GM23248 (cell line): ENCODE results near the gene C12orf75. TPM values are rescaled to one million over a fixed set of nuclear protein-coding genes. Genes with fewer than 3 reads are reported as not detected.

ENCODE experiments used
- DNase-seq: peaks from one replicate; pipeline ENCODE4 v3.0.0-alpha.2; 2015
- H2AFZ ChIP-seq: fragments of 200-600 bp; sonication (generic); 2 replicates; pipeline ENCODE4 v1.6.1; 2016; ENCODE audit warnings: antibody characterized with exemption
- H3F3A ChIP-seq: fragments of 200-600 bp; sonication (generic); 2 replicates; pipeline ENCODE4 v1.6.1; 2016; ENCODE audit warnings: mild to moderate bottlenecking, antibody characterized with exemption, mixed run types; ENCODE audit not compliant: insufficient read depth
- H3K27ac ChIP-seq: fragments of 200-600 bp; sonication (generic); 2 replicates; pipeline ENCODE4 v1.5.1; 2016; ENCODE audit warnings: mild to moderate bottlenecking
- H3K27me3 ChIP-seq: fragments of 200-600 bp; sonication (generic); replicated peaks from 2 replicates; pipeline ENCODE4 v1.6.1; 2016; ENCODE audit warnings: mild to moderate bottlenecking; ENCODE audit not compliant: insufficient read depth
- H3K36me3 ChIP-seq: fragments of 200-600 bp; sonication (generic); 2 replicates; pipeline ENCODE4 v1.6.1; 2016; ENCODE audit warnings: low read depth, mild to moderate bottlenecking
- H3K4me1 ChIP-seq: fragments of 200-600 bp; sonication (generic); 2 replicates; pipeline ENCODE4 v1.6.1; 2016; ENCODE audit warnings: mild to moderate bottlenecking; ENCODE audit not compliant: insufficient read depth
- H3K4me2 ChIP-seq: fragments of 200-600 bp; sonication (generic); one replicate; pipeline ENCODE4 v1.6.1; 2016; ENCODE audit warnings: mild to moderate bottlenecking; ENCODE audit not compliant: unreplicated experiment
- H3K4me3 ChIP-seq: fragments of 200-600 bp; sonication (generic); 2 replicates; pipeline ENCODE4 v1.5.1; 2016; ENCODE audit warnings: mild to moderate bottlenecking
- H3K79me2 ChIP-seq: fragments of 200-600 bp; sonication (generic); 2 replicates; pipeline ENCODE4 v1.6.1; 2016; ENCODE audit warnings: mild to moderate bottlenecking; ENCODE audit not compliant: insufficient read depth
- H3K9ac ChIP-seq: fragments of 200-600 bp; sonication (generic); 2 replicates; pipeline ENCODE4 v1.6.1; 2016; ENCODE audit warnings: mild to moderate bottlenecking
- H3K9me2 ChIP-seq: fragments of 200-600 bp; sonication (generic); 2 replicates; pipeline ENCODE4 v1.6.1; 2016; ENCODE audit warnings: mixed run types, mild to moderate bottlenecking, moderate library complexity; ENCODE audit not compliant: insufficient read depth
- H3K9me3 ChIP-seq: fragments of 200-600 bp; sonication (generic); one replicate; pipeline ENCODE4 v1.6.1; 2017; ENCODE audit warnings: low read depth
- H4K20me1 ChIP-seq: fragments of 200-600 bp; sonication (generic); 2 replicates; pipeline ENCODE4 v1.6.0; 2016; ENCODE audit not compliant: insufficient read depth
- EZH2 ChIP-seq: fragments of 200-600 bp; sonication (generic); IDR thresholded peaks from 2 replicates; pipeline ENCODE4 v1.6.1; 2018; ENCODE audit warnings: antibody characterized with exemption, mild to moderate bottlenecking; ENCODE audit not compliant: insufficient read depth, poor library complexity, severe bottlenecking
- EZH2phosphoT487 ChIP-seq: fragments of 200-600 bp; sonication (generic); IDR thresholded peaks from 2 replicates; pipeline ENCODE4 v1.6.1; 2018; ENCODE audit warnings: antibody characterized with exemption, moderate library complexity, mild to moderate bottlenecking, low read depth; ENCODE audit not compliant: insufficient read depth
- WGBS, 2 experiments: methylation state at CpG; one replicate each; pipeline ENCODE4 v1.1.6; 2015 to 2017; ENCODE audit warnings: low lambda C conversion rate in 2 of 2, low coverage in 1 of 2; ENCODE audit errors: missing lambda C conversion rate in 2 of 2; 5-methylcytosine and 5-hydroxymethylcytosine counted together
- in situ Hi-C: fragments of 300-500 bp; cut with MboI; formaldehyde crosslinking; loops from 2 replicates; pipeline ENCODE4 v1.15.0; 2020
- polyA plus RNA-seq: library from polyadenylated mRNA; unstranded; fragments of >200 nt; fragmentation: Nextera tagmentation; extraction: Ambion mirVana; gene quantifications from 2 replicates; pipeline ENCODE4 v1.2.1, GENCODE V29; 2016
- total RNA-seq: library from RNA; depleted of rRNA; stranded (reverse); fragments of >200 nt; shearing (Covaris generic); gene quantifications from 2 replicates; pipeline ENCODE4 v1.2.3, GENCODE V29; 2014

C12orf75 gene
- total and polyA plus RNA-seq, 2 experiments from 2014 or later: 349 to 590 TPM

- no peak overlapping the region for H3K9ac ChIP-seq
- WGBS, 2 experiments: 92 to 93% methylated on average over 7 of the region's 7 CpGs
- peaks cover 98% of the 10 kb centered on the region for H3K79me2 ChIP-seq
- peaks cover 14% of the 10 kb centered on the region; the same call in 1 of the 2 replicates for H3K36me3 ChIP-seq
- in situ Hi-C loops: no loop called here
- H3K9me2 ChIP-seq: no peaks in the 10 kb centered on the region
- no peaks in the 10 kb centered on the region for H3K27me3 ChIP-seq
- H3K4me3 ChIP-seq: no peak overlapping the region
- H4K20me1 ChIP-seq: peaks cover 3% of the 10 kb centered on the region; the same call in 1 of the 2 replicates
- H3K4me1 ChIP-seq: peaks cover 35% of the 10 kb centered on the region
- peaks cover 48% of the 10 kb centered on the region for H3F3A ChIP-seq
- H2AFZ ChIP-seq: no peak overlapping the region
- TF ChIP-seq EZH2phosphoT487 (no peak), EZH2 (no peak)
- DNase-seq: no peak
- H3K9me3 ChIP-seq: no peaks in the 10 kb centered on the region
- H3K4me2 ChIP-seq: no peak overlapping the region
- H3K27ac ChIP-seq: no peak overlapping the region
Observed at GRCh38 chr12:105358789-105359188, 28.3 kb downstream of the C12orf75 start.

GRCh38 chr12:105359856-105360255 is 29.4 kb downstream of the C12orf75 start:
- peaks cover 98% of the 10 kb centered on the region for H3K79me2 ChIP-seq

GRCh38 chr12:105363890-105364289 is 33.4 kb downstream of the C12orf75 start:
- Histone ChIP-seq H3K36me3 (peaks cover 25% of the 10 kb centered on the region), H4K20me1 (no peaks in the 10 kb centered on the region; the same call in 1 of the 2 replicates), H3K4me1 (peaks cover 44% of the 10 kb centered on the region), H3K79me2 (peaks cover 97% of the 10 kb centered on the region), H3K27me3 (no peaks in the 10 kb centered on the region), H2AFZ (no peak overlapping the region), H3K9ac (no peak overlapping the region), H3K27ac (peak overlapping the region; percentile 21; the same call in 1 of the 2 replicates), H3K4me3 (no peak overlapping the region), H3K9me2 (no peaks in the 10 kb centered on the region), H3K4me2 (no peak overlapping the region), H3K9me3 (no peaks in the 10 kb centered on the region), H3F3A (peaks cover 52% of the 10 kb centered on the region)
- in situ Hi-C loops: no loop called here
- DNase-seq: no peak
- TF ChIP-seq EZH2phosphoT487: no peak
- no peak for TF ChIP-seq EZH2
- WGBS, 2 experiments: 80 to 81% methylated on average over 3 of the region's 3 CpGs

More at GRCh38 chr12:105359856-105360255, 29.4 kb downstream of the C12orf75 start:
- DNase-seq: peak; percentile 30
- in situ Hi-C loops: no loop called here
- peaks cover 3% of the 10 kb centered on the region; the same call in 1 of the 2 replicates for H4K20me1 ChIP-seq
- no peak for TF ChIP-seq EZH2
- TF ChIP-seq EZH2phosphoT487: no peak
- H3K36me3 ChIP-seq: peaks cover 16% of the 10 kb centered on the region; the same call in 1 of the 2 replicates
- H3K27me3 ChIP-seq: no peaks in the 10 kb centered on the region
- H3F3A ChIP-seq: peaks cover 47% of the 10 kb centered on the region
- 0 out of 2 replicates have a peak overlapping the region, but pooled peaks have one; percentile 5 for H3K9ac ChIP-seq
- H3K9me2 ChIP-seq: no peaks in the 10 kb centered on the region
- H3K4me1 ChIP-seq: peaks cover 46% of the 10 kb centered on the region
- 48 to 52% methylated on average over 1 of the region's 1 CpG for WGBS, 2 experiments
- no peak overlapping the region for H3K27ac ChIP-seq
- H2AFZ ChIP-seq: no peak overlapping the region
- no peaks in the 10 kb centered on the region for H3K9me3 ChIP-seq
- H3K4me2 ChIP-seq: no peak overlapping the region
- no peak overlapping the region for H3K4me3 ChIP-seq

- peaks cover 44% of the 10 kb centered on the region for H3K4me1 ChIP-seq
- in situ Hi-C loops: no loop called here
- no peaks in the 10 kb centered on the region for H3K9me3 ChIP-seq
- peak; percentile 29 for DNase-seq
- no peak overlapping the region for H2AFZ ChIP-seq
- H3K9ac ChIP-seq: no peak overlapping the region
- H3F3A ChIP-seq: peaks cover 57% of the 10 kb centered on the region
- H3K4me3 ChIP-seq: no peak overlapping the region
- H3K36me3 ChIP-seq: peaks cover 31% of the 10 kb centered on the region
- no peak overlapping the region for H3K27ac ChIP-seq
- TF ChIP-seq EZH2 (no peak), EZH2phosphoT487 (no peak)
- H4K20me1 ChIP-seq: no peaks in the 10 kb centered on the region
- no peak overlapping the region for H3K4me2 ChIP-seq
- no peaks in the 10 kb centered on the region for H3K27me3 ChIP-seq
- 49 to 58% methylated on average over 3 of the region's 3 CpGs for whole genome bisulfite sequencing, 2 experiments
- H3K79me2 ChIP-seq: peaks cover 92% of the 10 kb centered on the region
- H3K9me2 ChIP-seq: no peaks in the 10 kb centered on the region
Observed at GRCh38 chr12:105365231-105365630, 34.7 kb downstream of the C12orf75 start.
